ENCODE results near the gene GJD2. TPM values are rescaled to one million over a fixed set of nuclear protein-coding genes. Genes with fewer than 3 reads are reported as not detected.

The GJD2 gene
- polyA plus RNA-seq, 1 of the 3 experiments (the other 2 are of a cell fraction): not detected

DNA sequence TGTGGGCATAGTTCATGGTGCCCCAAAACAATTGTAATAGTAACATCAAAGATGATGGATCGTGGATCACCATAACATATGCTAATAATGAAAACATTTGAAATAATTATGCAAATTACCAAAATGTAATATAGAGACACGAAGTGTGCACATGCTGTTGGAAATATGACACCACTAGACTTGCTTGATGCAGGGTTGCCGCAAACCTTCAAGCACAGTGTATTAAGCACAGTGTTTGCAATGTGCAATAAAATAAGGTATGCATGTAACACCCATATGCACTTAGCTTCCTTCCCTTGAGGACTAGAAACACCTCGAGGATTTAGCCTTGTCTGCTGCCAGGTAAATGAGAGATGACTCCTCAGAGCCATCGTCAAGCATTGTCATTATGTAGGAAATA, 10.9 kb upstream of the GJD2 start:
- TF ChIP-seq GABPA (IDR thresholded peaks at IDR 0.05; ENCODE audit: low read depth): no peak
- TF ChIP-seq, protein P1, sequence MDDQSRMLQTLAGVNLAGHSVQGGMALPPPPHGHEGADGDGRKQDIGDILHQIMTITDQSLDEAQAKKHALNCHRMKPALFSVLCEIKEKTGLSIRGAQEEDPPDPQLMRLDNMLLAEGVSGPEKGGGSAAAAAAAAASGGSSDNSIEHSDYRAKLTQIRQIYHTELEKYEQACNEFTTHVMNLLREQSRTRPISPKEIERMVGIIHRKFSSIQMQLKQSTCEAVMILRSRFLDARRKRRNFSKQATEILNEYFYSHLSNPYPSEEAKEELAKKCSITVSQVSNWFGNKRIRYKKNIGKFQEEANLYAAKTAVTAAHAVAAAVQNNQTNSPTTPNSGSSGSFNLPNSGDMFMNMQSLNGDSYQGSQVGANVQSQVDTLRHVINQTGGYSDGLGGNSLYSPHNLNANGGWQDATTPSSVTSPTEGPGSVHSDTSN (IDR thresholded peaks at IDR 0.05): no peak
- TF ChIP-seq FOXM1 (IDR thresholded peaks at IDR 0.05; ENCODE audit: low read depth): no peak
- no peak for TF ChIP-seq SMC3 (IDR thresholded peaks at IDR 0.05; ENCODE audit: low read depth, low read length)
- TF ChIP-seq ZBTB33 (IDR thresholded peaks at IDR 0.05; ENCODE audit: borderline replicate concordance, low read depth): no peak
- TF ChIP-seq CHD2 (IDR thresholded peaks at IDR 0.05; ENCODE audit: low read length, partially characterized antibody): no peak
- TF ChIP-seq, protein P2, sequence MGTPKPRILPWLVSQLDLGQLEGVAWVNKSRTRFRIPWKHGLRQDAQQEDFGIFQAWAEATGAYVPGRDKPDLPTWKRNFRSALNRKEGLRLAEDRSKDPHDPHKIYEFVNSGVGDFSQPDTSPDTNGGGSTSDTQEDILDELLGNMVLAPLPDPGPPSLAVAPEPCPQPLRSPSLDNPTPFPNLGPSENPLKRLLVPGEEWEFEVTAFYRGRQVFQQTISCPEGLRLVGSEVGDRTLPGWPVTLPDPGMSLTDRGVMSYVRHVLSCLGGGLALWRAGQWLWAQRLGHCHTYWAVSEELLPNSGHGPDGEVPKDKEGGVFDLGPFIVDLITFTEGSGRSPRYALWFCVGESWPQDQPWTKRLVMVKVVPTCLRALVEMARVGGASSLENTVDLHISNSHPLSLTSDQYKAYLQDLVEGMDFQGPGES (IDR thresholded peaks at IDR 0.05; ENCODE audit: low read depth, low read length): no peak
- no peak for TF ChIP-seq SIN3A (IDR thresholded peaks at IDR 0.05; ENCODE audit: borderline replicate concordance, low read depth, low read length)
- TF ChIP-seq RFX5 (IDR thresholded peaks at IDR 0.05; ENCODE audit: low read length): no peak
- TF ChIP-seq RAD21 (IDR thresholded peaks at IDR 0.05; ENCODE audit: low read length): no peak
- TF ChIP-seq JUND (IDR thresholded peaks at IDR 0.05): no peak
- no peak for TF ChIP-seq POLR2AphosphoS5 (IDR thresholded peaks at IDR 0.05; ENCODE audit: low read depth, low read length)
- TF ChIP-seq EP300 (IDR thresholded peaks at IDR 0.05; ENCODE audit: borderline replicate concordance in 1 of 2, low read depth in 1 of 2, low read length in 1 of 2): no peak
- TF ChIP-seq TCF12 (IDR thresholded peaks at IDR 0.05): no peak
- no peak for TF ChIP-seq MXI1 (IDR thresholded peaks at IDR 0.05; ENCODE audit: low read depth, low read length)
- no peak for TF ChIP-seq NRF1 (IDR thresholded peaks at IDR 0.05; ENCODE audit: low read depth, low read length)
- TF ChIP-seq, protein P3, sequence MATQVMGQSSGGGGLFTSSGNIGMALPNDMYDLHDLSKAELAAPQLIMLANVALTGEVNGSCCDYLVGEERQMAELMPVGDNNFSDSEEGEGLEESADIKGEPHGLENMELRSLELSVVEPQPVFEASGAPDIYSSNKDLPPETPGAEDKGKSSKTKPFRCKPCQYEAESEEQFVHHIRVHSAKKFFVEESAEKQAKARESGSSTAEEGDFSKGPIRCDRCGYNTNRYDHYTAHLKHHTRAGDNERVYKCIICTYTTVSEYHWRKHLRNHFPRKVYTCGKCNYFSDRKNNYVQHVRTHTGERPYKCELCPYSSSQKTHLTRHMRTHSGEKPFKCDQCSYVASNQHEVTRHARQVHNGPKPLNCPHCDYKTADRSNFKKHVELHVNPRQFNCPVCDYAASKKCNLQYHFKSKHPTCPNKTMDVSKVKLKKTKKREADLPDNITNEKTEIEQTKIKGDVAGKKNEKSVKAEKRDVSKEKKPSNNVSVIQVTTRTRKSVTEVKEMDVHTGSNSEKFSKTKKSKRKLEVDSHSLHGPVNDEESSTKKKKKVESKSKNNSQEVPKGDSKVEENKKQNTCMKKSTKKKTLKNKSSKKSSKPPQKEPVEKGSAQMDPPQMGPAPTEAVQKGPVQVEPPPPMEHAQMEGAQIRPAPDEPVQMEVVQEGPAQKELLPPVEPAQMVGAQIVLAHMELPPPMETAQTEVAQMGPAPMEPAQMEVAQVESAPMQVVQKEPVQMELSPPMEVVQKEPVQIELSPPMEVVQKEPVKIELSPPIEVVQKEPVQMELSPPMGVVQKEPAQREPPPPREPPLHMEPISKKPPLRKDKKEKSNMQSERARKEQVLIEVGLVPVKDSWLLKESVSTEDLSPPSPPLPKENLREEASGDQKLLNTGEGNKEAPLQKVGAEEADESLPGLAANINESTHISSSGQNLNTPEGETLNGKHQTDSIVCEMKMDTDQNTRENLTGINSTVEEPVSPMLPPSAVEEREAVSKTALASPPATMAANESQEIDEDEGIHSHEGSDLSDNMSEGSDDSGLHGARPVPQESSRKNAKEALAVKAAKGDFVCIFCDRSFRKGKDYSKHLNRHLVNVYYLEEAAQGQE (IDR thresholded peaks at IDR 0.05; ENCODE audit: low read depth, low read length): no peak
- Histone ChIP-seq H4K20me1 (ENCODE audit: insufficient read depth) (no peaks in the 10 kb centered on the region), H3F3A (replicated peaks; ENCODE audit: insufficient read depth) (no peaks in the 10 kb centered on the region), H3K4me3 (ENCODE audit: low read depth in 2 of 2, low read length in 1 of 2) (no peak overlapping the region), H3K36me3 (replicated peaks in 1 of 2; ENCODE audit: control insufficient read depth in 1 of 2, insufficient read depth in 2 of 2, low read length in 1 of 2) (no peaks in the 10 kb centered on the region), H3K4me2 (no peak overlapping the region), H3K27ac (ENCODE audit: low read depth in 2 of 2, low read length in 1 of 2) (no peak overlapping the region), H3K9ac (no peak overlapping the region), H3K4me1 (ENCODE audit: control insufficient read depth in 1 of 2, insufficient read depth in 2 of 2, low read depth in 1 of 2, low read length in 1 of 2) (no peaks in the 10 kb centered on the region; a peak in 1 of 4 replicates), H2AFZ (ENCODE audit: low read depth) (no peak overlapping the region), H3K27me3 (ENCODE audit: insufficient read depth) (no peaks in the 10 kb centered on the region), H3K9me3 (no peaks in the 10 kb centered on the region), H3K79me2 (ENCODE audit: insufficient read depth) (no peaks in the 10 kb centered on the region), H3K9me2 (no peaks in the 10 kb centered on the region)
- CTCF ChIA-PET: interaction anchor here (0.6 kb wide), 1 partner anchor 17 kb away, joined by 3 read pairs; no protein-coding TSS in a partner anchor
- DNase-seq: no peak
- POLR2A ChIA-PET: no interaction called here
- WGBS (ENCODE audit: low lambda C conversion rate): 45% methylated on average over 5 of the region's 5 CpGs
